ENCODE measurements around the gene LONRF2.

Gene LONRF2

GRCh38 chr2:100228967-100229366 is 93.3 kb downstream of the LONRF2 start:
- no peaks in the 10 kb centered on the region for H3K9me3 ChIP-seq (ENCODE audit: insufficient read depth, low read depth, low read length)
- peak; percentile 50 for TF ChIP-seq CTCF (conservative IDR thresholded peaks at IDR 0.05; ENCODE audit: low read length)
- TF ChIP-seq EZH2phosphoT487 (IDR thresholded peaks at IDR 0.05; ENCODE audit: borderline replicate concordance) = no peak
- H3K4me3 ChIP-seq (ENCODE audit: low read length, poor library complexity, severe bottlenecking) = no peak overlapping the region

GRCh38 chr2:100228415-100228814 is 93.9 kb downstream of the LONRF2 start:
- no peaks in the 10 kb centered on the region for H3K79me2 ChIP-seq (ENCODE audit: insufficient read depth, low read length)

More at GRCh38 chr2:100228967-100229366, 93.3 kb downstream of the LONRF2 start:
- Histone ChIP-seq H3K9me2 (replicated peaks; ENCODE audit: low read depth, low read length) (no peaks in the 10 kb centered on the region), H2AFZ (ENCODE audit: low read length) (no peak overlapping the region), H3K79me2 (ENCODE audit: insufficient read depth, low read length) (no peaks in the 10 kb centered on the region), H3K9ac (ENCODE audit: low read depth, low read length, poor library complexity, severe bottlenecking) (no peak overlapping the region), H3F3A (ENCODE audit: low read depth) (no peaks in the 10 kb centered on the region), H3K4me1 (ENCODE audit: insufficient read depth, low read length, poor library complexity, severe bottlenecking) (peaks cover 38% of the 10 kb centered on the region), H3K36me3 (ENCODE audit: insufficient read depth, low read length) (no peaks in the 10 kb centered on the region), H3K27me3 (ENCODE audit: insufficient read depth, low read length, poor library complexity, severe bottlenecking) (no peaks in the 10 kb centered on the region), H3K4me2 (ENCODE audit: low read depth, low read length, poor library complexity, severe bottlenecking) (no peak overlapping the region), H4K20me1 (ENCODE audit: insufficient read depth, low read length, poor library complexity, severe bottlenecking) (no peaks in the 10 kb centered on the region)

GRCh38 chr2:100224988-100225710 is 97.2 kb downstream of the LONRF2 start:
- H3F3A ChIP-seq (ENCODE audit: low read depth) = no peaks in the 10 kb centered on the region
- no peak overlapping the region for H3K9ac ChIP-seq (ENCODE audit: low read depth, low read length, poor library complexity, severe bottlenecking)
- no peak overlapping the region for H3K4me3 ChIP-seq (ENCODE audit: low read length, poor library complexity, severe bottlenecking)
- H3K9me2 ChIP-seq (replicated peaks; ENCODE audit: low read depth, low read length) = no peaks in the 10 kb centered on the region
- TF ChIP-seq EZH2phosphoT487 (IDR thresholded peaks at IDR 0.05; ENCODE audit: borderline replicate concordance) (no peak), CTCF (conservative IDR thresholded peaks at IDR 0.05; ENCODE audit: low read length) (no peak)
- H3K36me3 ChIP-seq (ENCODE audit: insufficient read depth, low read length) = no peaks in the 10 kb centered on the region
- no peaks in the 10 kb centered on the region for H4K20me1 ChIP-seq (ENCODE audit: insufficient read depth, low read length, poor library complexity, severe bottlenecking)
- H3K4me1 ChIP-seq (ENCODE audit: insufficient read depth, low read length, poor library complexity, severe bottlenecking) = peaks cover 22% of the 10 kb centered on the region
- H3K79me2 ChIP-seq (ENCODE audit: insufficient read depth, low read length) = no peaks in the 10 kb centered on the region
- no peaks in the 10 kb centered on the region for H3K9me3 ChIP-seq (ENCODE audit: insufficient read depth, low read depth, low read length)
- H3K4me2 ChIP-seq (ENCODE audit: low read depth, low read length, poor library complexity, severe bottlenecking) = no peak overlapping the region
- no peak overlapping the region for H2AFZ ChIP-seq (ENCODE audit: low read length)
- no peaks in the 10 kb centered on the region for H3K27me3 ChIP-seq (ENCODE audit: insufficient read depth, low read length, poor library complexity, severe bottlenecking)

More at GRCh38 chr2:100228415-100228814, 93.9 kb downstream of the LONRF2 start:
- Histone ChIP-seq H2AFZ (ENCODE audit: low read length) (no peak overlapping the region), H3K4me3 (ENCODE audit: low read length, poor library complexity, severe bottlenecking) (no peak overlapping the region), H3K9ac (ENCODE audit: low read depth, low read length, poor library complexity, severe bottlenecking) (no peak overlapping the region), H3K4me1 (ENCODE audit: insufficient read depth, low read length, poor library complexity, severe bottlenecking) (peaks cover 32% of the 10 kb centered on the region), H3F3A (ENCODE audit: low read depth) (no peaks in the 10 kb centered on the region), H3K9me3 (ENCODE audit: insufficient read depth, low read depth, low read length) (no peaks in the 10 kb centered on the region), H3K36me3 (ENCODE audit: insufficient read depth, low read length) (no peaks in the 10 kb centered on the region), H4K20me1 (ENCODE audit: insufficient read depth, low read length, poor library complexity, severe bottlenecking) (no peaks in the 10 kb centered on the region), H3K4me2 (ENCODE audit: low read depth, low read length, poor library complexity, severe bottlenecking) (no peak overlapping the region), H3K27me3 (ENCODE audit: insufficient read depth, low read length, poor library complexity, severe bottlenecking) (no peaks in the 10 kb centered on the region), H3K9me2 (replicated peaks; ENCODE audit: low read depth, low read length) (no peaks in the 10 kb centered on the region)
- TF ChIP-seq CTCF (conservative IDR thresholded peaks at IDR 0.05; ENCODE audit: low read length) = no peak
- TF ChIP-seq EZH2phosphoT487 (IDR thresholded peaks at IDR 0.05; ENCODE audit: borderline replicate concordance) = no peak
